ENCODE data around the gene YWHAQ. TPM values are rescaled to one million over a fixed set of nuclear protein-coding genes. Genes with fewer than 3 reads are reported as not detected.

Gene YWHAQ
- total RNA-seq, 4 donors from 2014 or later: 76.9 to 155 (median 114) TPM

DNA sequence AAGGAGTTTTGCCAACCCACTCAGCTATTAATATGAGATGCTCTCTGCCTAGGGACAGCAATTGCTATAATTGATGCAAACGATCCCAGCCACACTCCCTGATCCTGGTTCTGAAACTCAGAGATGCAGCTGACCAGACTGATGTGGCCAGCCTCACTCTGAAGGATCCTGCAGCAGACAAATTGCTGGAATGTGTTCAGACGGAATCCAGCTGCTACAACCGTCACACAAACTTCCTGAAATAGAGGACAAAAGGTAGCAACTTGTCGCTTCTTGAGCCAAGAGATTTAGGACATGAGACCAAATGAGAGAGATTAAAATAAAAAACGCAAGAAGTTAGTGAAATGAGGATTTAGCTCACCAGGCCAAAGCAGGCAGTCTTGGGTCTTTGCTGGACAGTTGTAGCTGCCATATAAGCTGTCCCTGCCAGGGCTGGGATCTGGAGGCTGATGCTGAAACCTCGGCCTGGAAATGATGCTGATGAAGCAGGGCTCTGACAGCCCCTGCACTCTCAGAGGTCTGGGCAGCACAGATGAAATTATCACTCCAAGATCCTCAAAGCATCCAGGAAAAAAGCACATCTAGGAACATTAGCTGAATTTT is 8.3 kb upstream of the YWHAQ start:
- Histone ChIP-seq H3K27ac (peak overlapping the region in 3 of 4 donors; percentile 43 to 52 (median 44)), H3K9me3 (no peaks in the 10 kb centered on the region), H3K36me3 (no peaks in the 10 kb centered on the region), H3K4me1 (peaks cover 0 to 9% (median 0%) of the 10 kb centered on the region in 4 donors), H3K27me3 (no peaks in the 10 kb centered on the region), H3K4me3 (no peak overlapping the region)
- DNase-seq: no peak
- TF ChIP-seq POLR2A (IDR thresholded peaks at IDR 0.05): no peak
- TF ChIP-seq, protein P1, sequence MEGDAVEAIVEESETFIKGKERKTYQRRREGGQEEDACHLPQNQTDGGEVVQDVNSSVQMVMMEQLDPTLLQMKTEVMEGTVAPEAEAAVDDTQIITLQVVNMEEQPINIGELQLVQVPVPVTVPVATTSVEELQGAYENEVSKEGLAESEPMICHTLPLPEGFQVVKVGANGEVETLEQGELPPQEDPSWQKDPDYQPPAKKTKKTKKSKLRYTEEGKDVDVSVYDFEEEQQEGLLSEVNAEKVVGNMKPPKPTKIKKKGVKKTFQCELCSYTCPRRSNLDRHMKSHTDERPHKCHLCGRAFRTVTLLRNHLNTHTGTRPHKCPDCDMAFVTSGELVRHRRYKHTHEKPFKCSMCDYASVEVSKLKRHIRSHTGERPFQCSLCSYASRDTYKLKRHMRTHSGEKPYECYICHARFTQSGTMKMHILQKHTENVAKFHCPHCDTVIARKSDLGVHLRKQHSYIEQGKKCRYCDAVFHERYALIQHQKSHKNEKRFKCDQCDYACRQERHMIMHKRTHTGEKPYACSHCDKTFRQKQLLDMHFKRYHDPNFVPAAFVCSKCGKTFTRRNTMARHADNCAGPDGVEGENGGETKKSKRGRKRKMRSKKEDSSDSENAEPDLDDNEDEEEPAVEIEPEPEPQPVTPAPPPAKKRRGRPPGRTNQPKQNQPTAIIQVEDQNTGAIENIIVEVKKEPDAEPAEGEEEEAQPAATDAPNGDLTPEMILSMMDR (IDR thresholded peaks at IDR 0.05): no peak

DNA sequence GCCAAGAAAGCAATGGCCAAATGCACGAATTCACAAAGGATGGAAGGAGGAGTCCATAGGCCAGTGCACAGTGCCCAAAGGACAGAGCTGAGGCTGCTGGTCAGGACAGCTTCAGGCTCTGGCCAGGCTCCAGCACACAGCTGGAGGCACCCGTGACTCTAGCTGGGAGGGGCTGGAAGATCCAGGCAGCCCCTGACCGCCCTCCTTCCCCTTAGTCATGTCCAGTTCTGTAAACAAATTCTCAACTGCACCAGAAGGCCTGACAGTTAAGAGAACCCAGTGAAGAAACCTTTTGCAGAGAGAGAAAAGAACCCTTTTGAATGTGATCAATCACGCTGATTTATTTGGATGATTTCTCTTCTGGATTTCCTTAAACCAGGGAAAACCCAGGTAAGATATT is 7.7 kb upstream of the YWHAQ start:
- H3K4me3 ChIP-seq: no peak overlapping the region
- TF ChIP-seq, protein P1 (IDR thresholded peaks at IDR 0.05): no peak
- peak overlapping the region in 3 of 4 donors; percentile 43 to 52 (median 44) for H3K27ac ChIP-seq
- peaks cover 0 to 9% (median 0%) of the 10 kb centered on the region in 4 donors for H3K4me1 ChIP-seq
- H3K9me3 ChIP-seq: no peaks in the 10 kb centered on the region
- H3K36me3 ChIP-seq: no peaks in the 10 kb centered on the region
- DNase-seq: peak; percentile 29 to 81 (median 68)
- H3K27me3 ChIP-seq: no peaks in the 10 kb centered on the region

DNA sequence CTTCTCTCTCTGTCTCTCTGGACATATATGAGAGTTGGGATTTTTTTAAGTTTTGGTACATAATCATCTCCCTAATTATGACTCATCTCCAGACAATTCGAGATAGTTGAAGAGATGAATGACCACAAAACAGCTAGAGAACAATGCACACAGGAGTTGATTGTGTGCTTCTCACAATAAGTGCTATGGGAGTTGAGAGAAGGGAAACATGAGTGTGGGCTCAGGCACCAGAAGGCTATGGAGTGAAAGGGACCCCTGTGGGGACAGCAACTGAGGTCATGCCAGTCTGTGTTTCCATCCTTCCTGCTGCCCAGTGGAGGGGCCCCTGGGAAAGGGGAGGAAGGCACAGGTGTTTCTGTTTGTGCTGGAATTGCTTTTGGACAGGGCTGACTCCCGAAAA is 6.5 kb upstream of the YWHAQ start:
- no peak for TF ChIP-seq POLR2A (IDR thresholded peaks at IDR 0.05)
- TF ChIP-seq, protein P1 (IDR thresholded peaks at IDR 0.05): no peak
- H3K9me3 ChIP-seq: no peaks in the 10 kb centered on the region
- H3K4me1 ChIP-seq: peaks cover 0 to 9% (median 0%) of the 10 kb centered on the region in 4 donors
- H3K27ac ChIP-seq: no peak overlapping the region
- H3K36me3 ChIP-seq: no peaks in the 10 kb centered on the region
- no peaks in the 10 kb centered on the region for H3K27me3 ChIP-seq
- no peak overlapping the region for H3K4me3 ChIP-seq
- no peak for DNase-seq

DNA sequence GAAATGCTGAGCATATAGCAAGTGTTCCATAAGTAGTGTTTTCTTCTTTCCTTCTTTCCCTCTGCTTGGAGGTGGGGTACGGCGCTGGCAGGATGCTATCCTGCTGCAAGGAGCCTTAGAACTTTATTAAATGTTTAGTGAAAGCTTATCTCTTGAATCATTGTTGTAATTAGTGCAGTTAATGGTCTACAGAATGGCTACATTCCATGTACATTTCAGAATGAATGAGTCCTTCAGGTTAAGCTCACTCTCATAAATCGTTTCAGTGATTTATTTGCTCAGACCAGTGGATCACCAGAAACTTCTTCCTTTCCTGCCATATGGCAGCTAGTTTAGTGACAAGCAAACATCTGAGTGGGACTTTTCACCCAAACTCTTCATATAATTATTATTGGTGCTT is 3.3 kb upstream of the YWHAQ start:
- no peaks in the 10 kb centered on the region for H3K9me3 ChIP-seq
- DNase-seq: no peak
- H3K36me3 ChIP-seq: no peaks in the 10 kb centered on the region
- no peak for TF ChIP-seq POLR2A (IDR thresholded peaks at IDR 0.05)
- TF ChIP-seq, protein P1 (IDR thresholded peaks at IDR 0.05): no peak
- no peak overlapping the region for H3K27ac ChIP-seq
- peaks cover 0 to 11% (median 3%) of the 10 kb centered on the region in 4 donors for H3K4me1 ChIP-seq
- no peaks in the 10 kb centered on the region for H3K27me3 ChIP-seq
- H3K4me3 ChIP-seq: no peak overlapping the region

DNA sequence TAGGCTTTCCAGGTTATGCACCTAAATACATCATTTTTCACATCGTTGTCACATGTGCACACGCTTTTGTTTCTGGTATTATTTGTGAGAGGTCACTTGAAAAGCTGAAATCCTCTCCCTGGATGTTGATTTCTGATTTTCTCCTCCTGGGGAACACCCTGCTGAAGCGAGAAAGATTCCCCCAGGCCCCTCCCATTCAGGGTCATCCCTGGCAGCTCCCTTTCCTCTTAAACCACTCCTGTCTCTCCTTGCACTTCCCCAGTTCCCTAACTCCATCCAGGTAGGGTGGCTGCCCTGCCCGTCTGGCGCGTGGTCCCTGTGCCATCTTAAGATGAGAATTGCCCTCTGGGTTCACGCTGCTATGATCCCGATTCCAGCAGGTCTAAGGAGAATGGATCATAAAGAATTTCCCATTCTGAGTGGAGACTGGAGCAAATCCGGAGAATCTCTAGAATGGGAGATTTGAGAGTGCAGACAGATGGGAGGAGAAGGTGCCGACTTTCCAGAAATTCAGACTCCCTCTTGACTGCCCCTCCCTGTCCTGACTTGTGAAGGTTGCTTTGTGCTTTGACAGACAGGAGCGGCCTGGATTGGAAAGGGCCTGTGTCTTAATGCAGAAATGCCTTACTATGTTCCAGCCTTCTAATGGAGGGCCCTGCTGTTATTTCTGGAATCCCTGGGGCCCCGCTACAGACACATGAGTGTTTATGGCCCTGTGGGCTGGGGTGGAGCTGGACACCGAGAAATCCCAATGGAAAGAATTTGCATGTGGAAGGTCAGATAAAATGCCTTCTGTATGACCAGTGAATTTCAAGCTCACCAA is 1.3 kb upstream of the YWHAQ start:
- DNase-seq: no peak
- H3K9me3 ChIP-seq: no peaks in the 10 kb centered on the region
- TF ChIP-seq, protein P1 (IDR thresholded peaks at IDR 0.05): no peak
- no peak for TF ChIP-seq POLR2A (IDR thresholded peaks at IDR 0.05)
- no peaks in the 10 kb centered on the region for H3K27me3 ChIP-seq
- H3K4me1 ChIP-seq: peaks cover 0 to 22% (median 5%) of the 10 kb centered on the region in 4 donors
- H3K27ac ChIP-seq: no peak overlapping the region
- no peaks in the 10 kb centered on the region for H3K36me3 ChIP-seq
- no peak overlapping the region for H3K4me3 ChIP-seq

All from Peyer's patch (tissue), 4 donors.